Nephron progenitor cell (in vitro differentiated cells): ENCODE results near the gene KLHL12.

Experiments used
- DNase-seq: peaks from one replicate; pipeline ENCODE4 v3.0.0; 2021
- H3K27ac Mint-ChIP-seq: 2 replicates; pipeline ENCODE4 v1.8.0; 2021; ENCODE audit warnings: mild to moderate bottlenecking, moderate library complexity, mixed read lengths
- H3K27me3 Mint-ChIP-seq: 2 replicates; pipeline ENCODE4 v1.8.0; 2021; ENCODE audit warnings: mild to moderate bottlenecking, low read depth, mixed read lengths; ENCODE audit not compliant: poor library complexity
- H3K36me3 Mint-ChIP-seq: 2 replicates; pipeline ENCODE4 v1.8.0; 2021; ENCODE audit warnings: low read depth, mixed read lengths
- H3K4me1 Mint-ChIP-seq: 2 replicates; pipeline ENCODE4 v1.8.0; 2021; ENCODE audit warnings: mixed read lengths
- H3K4me3 Mint-ChIP-seq: 2 replicates; pipeline ENCODE4 v1.8.0; 2021; ENCODE audit warnings: mild to moderate bottlenecking, moderate library complexity, mixed read lengths
- H3K9me3 Mint-ChIP-seq: 2 replicates; pipeline ENCODE4 v1.8.0; 2021; ENCODE audit warnings: mild to moderate bottlenecking, moderate library complexity, mixed read lengths
- CTCF ChIP-seq: fragments of 200-600 bp; sonication (generic); IDR thresholded peaks from 2 replicates; pipeline ENCODE4 v1.5.0; 2021; ENCODE audit warnings: antibody characterized with exemption

KLHL12 gene

GRCh38 chr1:202959276-202959620 is 32.2 kb upstream of the KLHL12 start:
- Mint-ChIP-seq H3K9me3 (no peaks in the 10 kb centered on the region), H3K27ac (no peak overlapping the region), H3K27me3 (peaks cover 6% of the 10 kb centered on the region), H3K4me1 (peaks cover 33% of the 10 kb centered on the region), H3K36me3 (peaks cover 5% of the 10 kb centered on the region), H3K4me3 (peak overlapping the region; percentile 93)
- DNase-seq, result no peak
- TF ChIP-seq CTCF, result no peak

GRCh38 chr1:202958544-202959275 is 31.7 kb upstream of the KLHL12 start:
- no peak overlapping the region for H3K27ac Mint-ChIP-seq
- DNase-seq, result no peak
- TF ChIP-seq CTCF, result no peak

GRCh38 chr1:202957733-202958543 is 30.9 kb upstream of the KLHL12 start, which contains the start of gene ADIPOR1:
Gene ADIPOR1 (minus strand): TSS chr1:202958312. CDS start chr1:202951070, 7,242 bp downstream.
- no peak for TF ChIP-seq CTCF
- Mint-ChIP-seq H3K9me3 (no peaks in the 10 kb centered on the region), H3K27ac (no peak within 1 kb of the TSS), H3K4me3 (peak within 1 kb of the TSS; percentile 93), H3K27me3 (peaks cover 6% of the 10 kb centered on the region), H3K4me1 (peaks cover 33% of the 10 kb centered on the region), H3K36me3 (peaks cover 4% of the 10 kb centered on the region)
- DNase-seq, result peak; percentile 91

More at GRCh38 chr1:202958544-202959275, 31.7 kb upstream of the KLHL12 start:
- Mint-ChIP-seq H3K4me3 (peak overlapping the region; percentile 93), H3K9me3 (no peaks in the 10 kb centered on the region), H3K4me1 (peaks cover 33% of the 10 kb centered on the region), H3K27me3 (peaks cover 6% of the 10 kb centered on the region), H3K36me3 (peaks cover 5% of the 10 kb centered on the region)

- Mint-ChIP-seq H3K27me3 (peaks cover 6% of the 10 kb centered on the region), H3K4me3 (peak overlapping the region; percentile 93), H3K4me1 (peaks cover 33% of the 10 kb centered on the region), H3K27ac (no peak overlapping the region), H3K36me3 (no peaks in the 10 kb centered on the region), H3K9me3 (no peaks in the 10 kb centered on the region)
- no peak for DNase-seq
- TF ChIP-seq CTCF, result no peak
Measured at GRCh38 chr1:202956969-202957368, 29.9 kb upstream of the KLHL12 start.

- H3K27ac Mint-ChIP-seq, result no peak overlapping the region
- peaks cover 10% of the 10 kb centered on the region for H3K36me3 Mint-ChIP-seq
- peaks cover 26% of the 10 kb centered on the region for H3K4me1 Mint-ChIP-seq
- DNase-seq, result no peak
- H3K9me3 Mint-ChIP-seq, result no peaks in the 10 kb centered on the region
- H3K27me3 Mint-ChIP-seq, result no peaks in the 10 kb centered on the region
- TF ChIP-seq CTCF, result no peak
- no peak overlapping the region for H3K4me3 Mint-ChIP-seq
Measured at GRCh38 chr1:202954057-202954745, 27.2 kb upstream of the KLHL12 start.
